UCSD-AML1 (cell line): ENCODE data around the gene GLMP.

ENCODE experiments used
- DNase-seq: peaks from one replicate; lab custom pipeline; 2025; ENCODE audit not compliant: unreplicated experiment; lab: John Stamatoyannopoulos, UW

Gene GLMP

DNA sequence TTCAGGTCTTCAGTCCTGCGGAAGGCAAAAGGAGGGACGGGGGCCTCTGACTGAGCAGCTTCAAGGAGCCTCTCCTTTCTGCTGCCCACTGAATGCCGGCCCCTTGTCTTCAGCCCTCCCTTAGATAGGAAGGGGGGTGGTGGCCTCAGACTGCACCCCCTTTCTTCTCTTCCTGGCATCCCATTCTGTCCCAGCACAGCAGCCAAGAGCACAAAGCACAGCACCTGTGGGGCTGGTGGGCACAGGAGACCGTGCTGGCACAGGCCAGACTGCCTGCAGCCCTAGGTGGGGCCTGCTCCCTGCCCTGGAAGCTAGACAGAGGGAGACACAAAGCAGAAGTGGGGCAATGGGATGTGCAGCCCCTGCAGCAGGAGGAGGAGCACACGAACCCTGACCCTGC is 45.9 kb downstream of the GLMP start:
- DNase-seq: no peak

DNA sequence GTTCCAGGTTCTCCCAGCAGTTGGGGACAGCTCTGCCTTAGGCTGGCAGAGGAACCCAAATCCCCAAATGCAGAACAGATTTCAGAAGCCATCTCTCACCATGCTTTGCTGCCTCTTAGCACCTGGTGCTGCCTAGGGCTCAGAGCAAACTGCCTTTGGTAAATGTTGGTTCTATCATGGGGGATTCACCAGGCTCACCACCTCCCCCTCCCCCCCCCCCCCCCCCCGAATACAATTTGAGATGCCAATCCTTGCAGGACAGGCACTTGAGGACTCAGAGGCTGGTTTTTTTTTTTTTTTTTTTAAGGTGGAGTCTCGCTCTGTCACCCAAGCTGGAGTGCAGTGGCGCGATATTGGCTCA is 47.2 kb downstream of the GLMP start:
- DNase-seq: no peak

DNA sequence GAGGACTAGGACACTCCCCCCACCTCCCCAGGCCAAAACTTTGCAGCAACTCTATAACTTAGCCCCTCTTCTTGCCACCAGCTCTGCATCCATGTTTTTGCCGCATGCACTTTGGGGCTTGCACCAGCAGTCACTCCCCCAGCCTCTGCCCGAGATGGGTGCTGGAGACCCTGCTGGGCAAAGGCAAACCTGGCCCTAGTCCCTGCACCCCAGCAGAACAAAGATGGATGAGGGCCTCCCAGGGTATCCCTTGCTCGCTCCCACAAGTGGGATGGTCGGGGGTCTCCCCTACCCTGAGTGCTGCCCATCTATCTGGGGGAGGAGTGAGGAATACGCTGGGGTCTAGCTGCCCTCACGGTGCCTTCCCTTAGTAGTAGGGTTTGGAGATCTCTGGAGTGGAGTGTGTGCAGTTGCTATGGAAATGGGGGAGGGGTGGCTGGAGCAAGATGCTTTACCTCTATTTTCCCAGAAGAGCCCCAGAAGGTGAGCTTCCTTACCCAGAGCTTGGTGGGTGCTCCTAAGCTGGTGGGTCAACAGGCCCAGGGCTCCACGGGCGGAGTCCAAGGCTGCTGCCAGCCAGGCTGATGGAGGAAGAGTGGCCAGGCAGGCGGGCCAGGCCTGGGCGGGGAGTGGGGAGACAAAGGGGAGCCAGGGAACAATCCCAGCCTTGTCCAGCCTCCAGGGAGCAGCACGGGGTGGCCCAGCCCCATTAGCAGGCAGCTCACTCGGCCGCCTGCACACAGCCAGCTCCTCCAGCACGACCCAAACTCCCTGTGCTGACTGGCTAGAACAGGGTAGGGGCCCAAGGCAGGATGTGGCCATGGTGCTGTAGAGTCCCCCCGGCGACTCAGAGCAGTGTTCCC is 47.8 kb downstream of the GLMP start, which contains the start of gene PAQR6:
Gene PAQR6 (minus strand): TSS at position 597 of the 863 bp plus-strand sequence. CDS start 1,325 bp downstream, outside the sequence.
- DNase-seq: no peak

DNA sequence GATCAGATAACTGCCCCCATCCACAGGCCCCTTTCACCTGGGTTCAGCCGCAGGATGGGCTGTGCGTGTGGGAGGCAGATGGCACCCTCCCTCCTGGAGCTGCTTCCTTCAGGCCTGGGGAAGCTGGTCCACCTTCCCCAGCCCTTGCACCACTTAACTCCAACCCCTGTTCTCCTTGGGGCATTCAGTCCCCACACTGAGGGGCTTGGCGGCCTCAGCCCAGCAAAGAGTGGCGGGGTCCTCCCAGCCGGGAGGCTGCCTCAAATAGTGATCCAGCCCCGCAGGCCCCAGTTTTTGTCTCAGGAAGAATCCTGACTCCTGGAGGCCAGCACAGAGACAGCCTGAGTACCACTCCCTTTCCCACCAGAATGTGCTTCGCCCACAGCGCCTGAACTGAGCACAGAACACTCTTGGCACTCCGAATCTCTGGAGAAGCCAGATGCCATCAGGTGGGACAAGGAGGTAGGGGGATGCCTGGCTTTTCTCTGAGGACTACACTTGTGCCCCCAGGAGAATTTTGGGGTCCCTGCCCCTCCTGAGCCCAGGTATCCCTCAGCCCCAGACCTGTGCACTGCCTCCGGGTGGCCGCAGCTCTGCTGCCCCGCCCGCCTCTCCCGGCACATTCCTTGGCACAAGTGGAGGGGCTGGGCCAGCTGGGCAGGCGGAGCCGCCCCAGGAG is 48.6 kb downstream of the GLMP start:
- DNase-seq: no peak

DNA sequence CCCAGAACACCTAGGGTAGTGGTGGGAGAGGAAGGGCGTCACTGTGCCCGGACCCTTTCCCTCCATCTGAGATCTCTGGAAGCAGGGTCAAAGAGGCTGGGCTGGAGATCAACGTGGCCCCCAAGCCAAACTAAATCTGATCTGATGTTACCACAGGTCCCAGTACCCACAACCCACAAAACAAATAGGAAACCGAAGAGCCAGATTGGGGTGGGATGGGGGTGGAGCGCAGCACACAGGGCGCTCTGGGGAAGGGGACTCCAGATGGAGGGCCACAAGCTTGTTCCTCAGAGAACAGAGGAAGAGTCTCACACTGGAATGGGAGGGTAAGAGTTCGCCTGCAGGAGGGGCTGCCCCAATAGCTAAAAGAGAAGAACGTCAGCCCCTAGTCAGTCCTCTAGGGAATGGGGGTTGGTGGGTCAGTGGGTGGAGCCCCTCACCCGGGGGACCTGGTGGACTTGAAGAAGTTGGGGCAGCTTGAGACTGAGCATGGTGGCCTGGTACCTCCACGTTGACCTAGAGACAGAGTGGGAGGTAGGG is 49.2 kb downstream of the GLMP start:
- no peak for DNase-seq

DNA sequence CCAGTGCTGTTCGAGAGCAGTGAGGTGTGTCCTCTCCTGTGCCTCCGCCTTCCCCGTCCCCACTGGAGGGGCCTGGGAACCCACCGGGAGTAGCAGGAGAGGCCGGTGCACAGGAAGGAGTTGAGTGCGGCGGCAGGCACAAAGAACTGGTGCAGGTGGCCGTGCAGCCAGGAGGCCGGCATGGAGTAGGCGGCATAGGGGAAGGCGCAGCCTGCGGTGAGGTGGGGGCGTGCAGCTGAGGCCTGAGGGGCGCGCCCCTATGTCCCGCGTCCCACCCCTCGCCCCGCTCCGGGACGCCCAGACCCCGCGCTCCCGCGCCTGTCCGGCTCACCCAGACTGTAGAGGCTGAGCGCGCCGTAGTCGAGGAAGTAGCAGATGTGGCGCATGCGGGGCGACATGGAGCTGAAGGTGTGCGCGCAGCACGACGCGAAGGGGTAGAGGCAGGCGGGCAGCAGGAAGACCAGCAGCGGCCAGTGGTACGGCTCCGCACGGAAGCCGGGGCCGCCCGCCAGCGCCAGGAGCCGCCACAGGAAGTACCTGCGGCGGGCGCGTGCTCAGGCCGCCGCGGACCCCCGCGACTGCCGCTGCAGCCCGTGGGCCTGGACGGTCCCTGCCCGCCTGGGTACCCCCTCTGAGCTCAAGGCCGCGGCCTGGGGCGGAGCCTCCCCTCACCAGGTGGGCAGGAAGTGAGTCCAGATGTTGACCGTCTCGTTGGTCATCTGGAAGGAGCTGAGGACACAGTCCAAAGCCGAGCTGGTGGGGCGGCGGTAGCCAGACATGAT is 49.8 kb downstream of the GLMP start:
- DNase-seq: no peak

DNA sequence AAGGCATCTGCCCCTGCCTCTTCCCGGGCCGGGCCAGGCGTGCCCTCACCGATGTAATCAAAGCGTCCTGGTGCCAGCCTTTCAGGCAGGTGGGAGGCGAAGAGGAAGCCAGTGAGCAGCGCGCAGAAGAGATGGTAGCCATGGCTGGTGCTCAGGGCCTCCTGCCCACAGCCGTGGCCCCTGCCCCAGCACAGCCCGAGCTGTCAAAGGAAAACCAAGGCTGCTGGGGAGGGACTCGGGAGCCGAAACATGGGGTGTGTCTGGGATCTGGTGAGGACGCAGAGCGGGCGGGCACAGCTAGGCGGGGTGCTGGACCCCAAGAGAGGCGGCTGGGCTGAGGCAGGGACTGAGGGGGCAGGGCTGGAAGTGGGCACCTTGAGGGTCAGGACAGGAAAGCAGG is 50.8 kb downstream of the GLMP start:
- no peak for DNase-seq

DNA sequence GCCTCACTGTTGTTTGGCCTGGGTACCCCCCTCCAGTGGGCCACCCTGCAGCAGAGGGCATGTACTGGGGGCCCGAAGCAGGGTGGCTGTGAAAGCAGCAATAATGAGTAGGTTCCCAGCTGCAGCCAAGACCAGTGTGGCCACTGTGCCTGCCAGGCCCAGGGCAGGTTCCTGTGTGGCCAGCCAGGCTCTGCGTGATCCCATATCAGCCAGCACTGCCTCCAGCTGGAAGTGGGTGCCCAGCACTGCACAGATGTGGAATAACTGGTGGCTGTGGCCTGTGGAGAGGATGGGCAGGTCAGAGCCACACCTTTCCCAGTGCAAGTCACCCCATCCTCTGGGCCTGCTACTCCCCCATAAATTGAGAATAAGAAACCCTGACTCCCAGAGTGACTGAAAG is 51.4 kb downstream of the GLMP start:
- DNase-seq: no peak

DNA sequence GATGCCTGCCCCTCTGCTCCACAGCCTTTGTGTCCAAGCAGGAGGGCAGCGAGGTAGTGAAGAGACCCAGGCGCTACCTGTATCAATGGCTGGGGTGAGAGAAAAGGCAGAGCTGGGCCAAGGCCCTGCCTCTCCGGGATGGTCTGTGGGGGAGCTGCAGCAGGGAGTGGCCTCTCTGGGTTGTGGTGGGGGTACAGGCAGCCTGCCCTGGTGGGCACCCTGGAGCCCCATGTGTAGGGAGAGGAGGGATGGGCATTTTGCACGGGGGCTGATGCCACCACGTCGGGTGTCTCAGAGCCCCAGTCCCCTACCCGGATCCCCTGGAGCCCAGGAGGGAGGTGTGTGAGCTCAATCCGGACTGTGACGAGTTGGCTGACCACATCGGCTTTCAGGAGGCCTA is 52.7 kb downstream of the GLMP start:
- DNase-seq: no peak
